Islet of Langerhans (tissue), 1 donor: ENCODE results near the gene MPHOSPH9.

ENCODE experiments used
- FAIRE-seq: peaks from one replicate; lab custom pipeline; 2011; peaks lifted over from hg19 to GRCh38; lab: Jason Lieb, UNC

The MPHOSPH9 gene

GRCh38 chr12:123122626-123123025 lies 110.3 kb downstream of the MPHOSPH9 start:
- FAIRE-seq = no peak

GRCh38 chr12:123121670-123122069 lies 111.3 kb downstream of the MPHOSPH9 start:
- no peak for FAIRE-seq

- no peak for FAIRE-seq
Observed at GRCh38 chr12:123120452-123121166, 112.3 kb downstream of the MPHOSPH9 start.

- FAIRE-seq = no peak
Observed at GRCh38 chr12:123119808-123120207, 113.1 kb downstream of the MPHOSPH9 start.

GRCh38 chr12:123118497-123118896 lies 114.4 kb downstream of the MPHOSPH9 start:
- no peak for FAIRE-seq

- no peak for FAIRE-seq
Observed at GRCh38 chr12:123115409-123116121, 117.4 kb downstream of the MPHOSPH9 start.

GRCh38 chr12:123114304-123115083 lies 118.4 kb downstream of the MPHOSPH9 start:
- no peak for FAIRE-seq

- FAIRE-seq = no peak
Observed at GRCh38 chr12:123113026-123113425, 119.9 kb downstream of the MPHOSPH9 start.

- FAIRE-seq = no peak
Observed at GRCh38 chr12:123111498-123112165, 121.3 kb downstream of the MPHOSPH9 start.

- FAIRE-seq = no peak
Observed at GRCh38 chr12:123109319-123109772, 123.6 kb downstream of the MPHOSPH9 start.

GRCh38 chr12:123108682-123109066 lies 124.3 kb downstream of the MPHOSPH9 start:
- no peak for FAIRE-seq

GRCh38 chr12:123107926-123108681 lies 124.8 kb downstream of the MPHOSPH9 start:
- FAIRE-seq = no peak

- no peak for FAIRE-seq
Observed at GRCh38 chr12:123106640-123107359, 126.1 kb downstream of the MPHOSPH9 start.

GRCh38 chr12:123105211-123105826 lies 127.6 kb downstream of the MPHOSPH9 start:
- no peak for FAIRE-seq

- FAIRE-seq = no peak
Observed at GRCh38 chr12:123104809-123105208, 128.1 kb downstream of the MPHOSPH9 start.
